Parathyroid adenoma (tissue), 2 donors: Measurements from ENCODE around the gene TNFRSF19.
"Not testable (repeated sequence)": the region's sequence is repeated elsewhere in the genome, so short reads cannot be mapped to it uniquely, and the experiment has no call there.

Source experiments
- H2AFZ ChIP-seq: fragments of 300-600 bp; sonication (generic); one replicate; pipeline ENCODE4 v1.7.0; 2017; ENCODE audit warnings: antibody characterized with exemption, mild to moderate bottlenecking
- H3K27ac ChIP-seq: fragments of 300-600 bp; sonication (generic); one replicate; pipeline ENCODE4 v1.7.0; 2017
- H3K27me3 ChIP-seq: fragments of 300-600 bp; sonication (generic); one replicate; pipeline ENCODE4 v1.7.0; 2017; ENCODE audit warnings: low read length; ENCODE audit not compliant: control insufficient read depth, insufficient read depth
- H3K36me3 ChIP-seq: fragments of 300-600 bp; sonication (generic); one replicate; pipeline ENCODE4 v1.7.0; 2017; ENCODE audit warnings: low read length; ENCODE audit not compliant: control insufficient read depth, insufficient read depth
- H3K4me1 ChIP-seq: fragments of 300-600 bp; sonication (generic); one replicate; pipeline ENCODE4 v1.7.0; 2017; ENCODE audit warnings: control low read depth
- H3K4me2 ChIP-seq: fragments of 300-600 bp; sonication (generic); one replicate; pipeline ENCODE4 v1.7.0; 2017; ENCODE audit warnings: low read length
- H3K4me3 ChIP-seq: fragments of 300-600 bp; sonication (generic); one replicate; pipeline ENCODE4 v1.7.0; 2017; ENCODE audit warnings: low read depth, low read length
- H3K79me2 ChIP-seq: fragments of 300-600 bp; sonication (generic); one replicate; pipeline ENCODE4 v1.7.0; 2017; ENCODE audit warnings: control low read depth
- H3K9ac ChIP-seq: fragments of 300-600 bp; sonication (generic); one replicate; pipeline ENCODE4 v1.7.0; 2017; ENCODE audit warnings: mild to moderate bottlenecking
- H3K9me3 ChIP-seq: fragments of 300-600 bp; sonication (generic); one replicate; pipeline ENCODE4 v1.7.0; 2017; ENCODE audit warnings: low read length; ENCODE audit not compliant: control insufficient read depth
- TF ChIP-seq, protein P1 (sequence below): fragments of 300-600 bp; sonication (generic); IDR thresholded peaks from one replicate; pipeline ENCODE4 v1.7.0; 2017; ENCODE audit warnings: antibody characterized with exemption, mild to moderate bottlenecking
- donor health status: primary hyperparathyroidism.

TNFRSF19 gene

DNA sequence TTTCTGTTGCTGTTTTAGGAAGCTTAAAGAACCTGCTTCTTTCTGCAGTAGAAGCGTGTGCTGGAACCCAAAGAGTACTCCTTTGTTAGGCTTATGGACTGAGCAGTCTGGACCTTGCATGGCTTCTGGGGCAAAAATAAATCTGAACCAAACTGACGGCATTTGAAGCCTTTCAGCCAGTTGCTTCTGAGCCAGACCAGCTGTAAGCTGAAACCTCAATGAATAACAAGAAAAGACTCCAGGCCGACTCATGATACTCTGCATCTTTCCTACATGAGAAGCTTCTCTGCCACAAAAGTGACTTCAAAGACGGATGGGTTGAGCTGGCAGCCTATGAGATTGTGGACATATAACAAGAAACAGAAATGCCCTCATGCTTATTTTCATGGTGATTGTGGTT lies 103.1 kb downstream of the TNFRSF19 start:
- Histone ChIP-seq H3K27ac (no peak overlapping the region), H2AFZ (no peak overlapping the region), H3K36me3 (no peaks in the 10 kb centered on the region), H3K9ac (no peak overlapping the region), H3K27me3 (no peaks in the 10 kb centered on the region), H3K4me2 (no peak overlapping the region), H3K79me2 (no peaks in the 10 kb centered on the region), H3K4me1 (no peaks in the 10 kb centered on the region), H3K9me3 (no peaks in the 10 kb centered on the region), H3K4me3 (no peak overlapping the region)
- TF ChIP-seq, protein P1, sequence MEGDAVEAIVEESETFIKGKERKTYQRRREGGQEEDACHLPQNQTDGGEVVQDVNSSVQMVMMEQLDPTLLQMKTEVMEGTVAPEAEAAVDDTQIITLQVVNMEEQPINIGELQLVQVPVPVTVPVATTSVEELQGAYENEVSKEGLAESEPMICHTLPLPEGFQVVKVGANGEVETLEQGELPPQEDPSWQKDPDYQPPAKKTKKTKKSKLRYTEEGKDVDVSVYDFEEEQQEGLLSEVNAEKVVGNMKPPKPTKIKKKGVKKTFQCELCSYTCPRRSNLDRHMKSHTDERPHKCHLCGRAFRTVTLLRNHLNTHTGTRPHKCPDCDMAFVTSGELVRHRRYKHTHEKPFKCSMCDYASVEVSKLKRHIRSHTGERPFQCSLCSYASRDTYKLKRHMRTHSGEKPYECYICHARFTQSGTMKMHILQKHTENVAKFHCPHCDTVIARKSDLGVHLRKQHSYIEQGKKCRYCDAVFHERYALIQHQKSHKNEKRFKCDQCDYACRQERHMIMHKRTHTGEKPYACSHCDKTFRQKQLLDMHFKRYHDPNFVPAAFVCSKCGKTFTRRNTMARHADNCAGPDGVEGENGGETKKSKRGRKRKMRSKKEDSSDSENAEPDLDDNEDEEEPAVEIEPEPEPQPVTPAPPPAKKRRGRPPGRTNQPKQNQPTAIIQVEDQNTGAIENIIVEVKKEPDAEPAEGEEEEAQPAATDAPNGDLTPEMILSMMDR = no peak

DNA sequence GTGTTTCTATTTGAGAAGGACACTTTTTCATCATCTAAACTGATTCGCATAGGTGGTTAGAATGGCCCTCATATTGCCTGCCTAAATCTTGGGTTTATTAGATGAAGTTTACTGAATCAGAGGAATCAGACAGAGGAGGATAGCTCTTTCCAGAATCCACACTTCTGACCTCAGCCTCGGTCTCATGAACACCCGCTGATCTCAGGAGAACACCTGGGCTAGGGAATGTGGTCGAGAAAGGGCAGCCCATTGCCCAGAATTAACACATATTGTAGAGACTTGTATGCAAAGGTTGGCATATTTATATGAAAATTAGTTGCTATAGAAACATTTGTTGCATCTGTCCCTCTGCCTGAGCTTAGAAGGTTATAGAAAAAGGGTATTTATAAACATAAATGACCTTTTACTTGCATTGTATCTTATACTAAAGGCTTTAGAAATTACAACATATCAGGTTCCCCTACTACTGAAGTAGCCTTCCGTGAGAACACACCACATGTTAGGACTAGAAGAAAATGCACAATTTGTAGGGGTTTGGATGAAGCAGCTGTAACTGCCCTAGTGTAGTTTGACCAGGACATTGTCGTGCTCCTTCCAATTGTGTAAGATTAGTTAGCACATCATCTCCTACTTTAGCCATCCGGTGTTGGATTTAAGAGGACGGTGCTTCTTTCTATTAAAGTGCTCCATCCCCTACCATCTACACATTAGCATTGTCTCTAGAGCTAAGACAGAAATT lies 103.8 kb downstream of the TNFRSF19 start:
- H3K36me3 ChIP-seq = no peaks in the 10 kb centered on the region
- no peak overlapping the region for H2AFZ ChIP-seq
- no peaks in the 10 kb centered on the region for H3K79me2 ChIP-seq
- no peaks in the 10 kb centered on the region for H3K9me3 ChIP-seq
- no peaks in the 10 kb centered on the region for H3K27me3 ChIP-seq
- no peak overlapping the region for H3K27ac ChIP-seq
- no peak overlapping the region for H3K4me3 ChIP-seq
- no peak overlapping the region for H3K4me2 ChIP-seq
- no peak overlapping the region for H3K9ac ChIP-seq
- no peaks in the 10 kb centered on the region for H3K4me1 ChIP-seq
- TF ChIP-seq, protein P1 = no peak

DNA sequence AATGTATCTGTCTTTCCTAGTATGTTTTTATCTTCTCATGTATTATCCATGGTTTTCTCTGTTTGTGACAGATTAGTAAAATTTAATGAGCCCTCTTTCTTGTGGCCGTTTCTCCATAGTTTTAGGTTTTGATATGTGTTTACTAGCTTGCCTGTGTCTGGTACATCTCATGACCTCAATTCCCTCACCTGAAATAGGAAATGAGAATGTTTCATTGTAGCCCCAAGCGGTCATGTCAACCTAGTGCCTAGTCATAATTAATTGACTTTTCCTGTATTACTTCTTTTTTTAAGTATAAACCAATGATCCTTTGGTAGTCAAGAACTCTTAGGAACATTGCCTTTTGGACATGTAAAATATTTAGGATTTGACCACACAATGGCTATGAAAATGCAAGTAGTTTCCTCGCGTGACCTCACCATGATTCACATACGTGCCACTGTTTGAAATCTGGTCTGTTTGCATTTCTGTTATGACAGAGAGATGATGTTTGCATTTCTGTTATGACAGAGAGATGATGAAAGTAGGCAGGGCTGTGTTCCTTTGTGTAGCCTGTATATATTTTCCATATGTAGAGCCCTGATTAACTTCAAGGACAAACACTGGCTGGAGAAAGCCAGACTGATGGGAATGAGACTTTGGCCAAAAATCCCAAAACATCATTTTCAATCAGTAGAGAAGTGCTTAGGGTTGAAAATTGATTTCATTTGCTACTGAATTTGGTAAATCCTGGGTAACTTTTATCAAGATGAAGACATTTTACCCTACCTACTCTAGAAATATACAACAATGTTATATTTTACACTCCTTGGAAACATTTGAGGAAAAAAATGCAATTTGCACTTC lies 104.8 kb downstream of the TNFRSF19 start:
- Histone ChIP-seq H3K9me3 (no peaks in the 10 kb centered on the region), H3K36me3 (no peaks in the 10 kb centered on the region)

DNA sequence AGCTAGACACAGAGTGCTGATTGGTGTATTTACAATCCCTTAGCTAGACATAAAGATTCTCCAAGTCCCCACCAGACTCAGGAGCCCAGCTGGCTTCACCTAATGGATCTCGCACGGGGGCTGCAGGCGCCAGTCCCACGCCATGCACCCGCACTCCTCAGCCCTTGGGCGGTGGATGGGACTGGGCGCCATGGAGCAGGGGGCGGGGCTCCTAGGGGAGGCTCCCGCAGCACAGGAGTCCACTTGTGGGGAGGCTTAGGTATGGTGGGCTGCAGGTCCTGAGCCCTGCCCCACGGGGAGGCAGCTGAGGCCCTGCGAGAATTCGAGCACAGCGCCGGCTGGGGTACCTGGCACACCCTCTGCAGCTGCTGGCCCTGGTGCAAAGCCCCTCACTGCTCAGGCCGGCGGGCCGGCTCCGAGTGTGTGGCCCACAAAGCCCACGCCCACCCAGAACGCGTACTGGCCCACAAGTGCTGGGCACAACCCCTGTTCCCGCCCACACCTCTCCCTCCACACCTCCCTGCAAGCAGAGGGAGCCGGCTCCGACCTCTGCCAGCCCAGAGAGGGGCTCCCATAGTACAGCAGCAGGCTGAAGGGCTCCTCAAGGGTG lies 107.6 kb downstream of the TNFRSF19 start:
- H2AFZ ChIP-seq, H3K27me3 ChIP-seq, H3K36me3 ChIP-seq, H3K4me3 ChIP-seq, H3K79me2 ChIP-seq, H3K27ac ChIP-seq, H3K9me3 ChIP-seq, H3K4me1 ChIP-seq, H3K9ac ChIP-seq, H3K4me2 ChIP-seq: not testable (repeated sequence)

More for the DNA sequence above, 104.8 kb downstream of the TNFRSF19 start:
- H3K79me2 ChIP-seq = no peaks in the 10 kb centered on the region
- TF ChIP-seq, protein P1 = no peak
- H3K4me3 ChIP-seq = no peak overlapping the region
- no peak overlapping the region for H3K4me2 ChIP-seq
- no peak overlapping the region for H3K9ac ChIP-seq
- H3K27ac ChIP-seq = no peak overlapping the region
- H3K27me3 ChIP-seq = no peaks in the 10 kb centered on the region
- H2AFZ ChIP-seq = no peak overlapping the region
- no peaks in the 10 kb centered on the region for H3K4me1 ChIP-seq

DNA sequence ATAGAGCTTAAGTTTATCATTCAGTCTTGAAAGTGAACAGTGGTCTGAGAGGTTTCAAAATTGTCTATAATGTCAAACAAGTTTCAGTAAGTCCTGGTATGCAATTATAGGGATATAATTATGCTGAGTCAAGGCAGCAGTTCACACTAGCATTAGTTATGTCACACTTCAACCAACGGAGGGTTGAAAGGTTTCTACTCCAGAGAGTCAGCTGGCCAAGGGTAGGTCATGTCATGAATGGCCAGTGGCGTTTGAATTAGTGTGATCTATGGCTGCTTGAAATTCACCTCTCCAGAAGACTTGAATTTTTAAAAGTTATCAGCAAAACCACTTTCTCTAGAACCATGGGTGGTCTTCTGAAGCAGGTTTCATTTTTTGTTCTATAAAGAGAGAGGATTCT lies 108.6 kb downstream of the TNFRSF19 start:
- H3K4me1 ChIP-seq = no peaks in the 10 kb centered on the region
- H3K79me2 ChIP-seq = no peaks in the 10 kb centered on the region
- no peaks in the 10 kb centered on the region for H3K27me3 ChIP-seq
- H2AFZ ChIP-seq = no peak overlapping the region
- H3K4me2 ChIP-seq = no peak overlapping the region
- no peaks in the 10 kb centered on the region for H3K36me3 ChIP-seq
- H3K9me3 ChIP-seq = no peaks in the 10 kb centered on the region
- no peak overlapping the region for H3K27ac ChIP-seq
- TF ChIP-seq, protein P1 = no peak
- no peak overlapping the region for H3K9ac ChIP-seq
- H3K4me3 ChIP-seq = no peak overlapping the region
